GM21717 (cell line): ENCODE data around the gene KCNC4.

Experiments
- ATAC-seq: cut with Tn5 transposase; IDR thresholded peaks from one replicate; pipeline ENCODE4 v1.9.1; 2021; ENCODE audit warnings: mild to moderate bottlenecking, moderate library complexity; ENCODE audit not compliant: unreplicated experiment

KCNC4 gene

GRCh38 chr1:110209715-110210603, at the start of gene KCNC4:
TSS of gene KCNC4 (plus strand) at chr1:110210314. CDS start at chr1:110211500, 1,186 bp downstream.
- ATAC-seq, result peak; percentile 72

- ATAC-seq, result no peak
These were observed 49.5 kb upstream of the KCNC4 start for GRCh38 chr1:110160538-110161100.

GRCh38 chr1:110161165-110161564, 48.9 kb upstream of the KCNC4 start:
- no peak for ATAC-seq

GRCh38 chr1:110161849-110162248, 48.3 kb upstream of the KCNC4 start:
- no peak for ATAC-seq

- ATAC-seq, result no peak
These were observed 46.5 kb upstream of the KCNC4 start for GRCh38 chr1:110163591-110163990.

GRCh38 chr1:110164725-110165350, 45.3 kb upstream of the KCNC4 start:
- no peak for ATAC-seq

- ATAC-seq, result no peak
These were observed 44.3 kb upstream of the KCNC4 start for GRCh38 chr1:110165761-110166231.

- ATAC-seq, result no peak
These were observed 43.3 kb upstream of the KCNC4 start for GRCh38 chr1:110166861-110167260.

- ATAC-seq, result no peak
These were observed 39.1 kb upstream of the KCNC4 start for GRCh38 chr1:110170766-110171733.

GRCh38 chr1:110172001-110172400, 38.1 kb upstream of the KCNC4 start:
- ATAC-seq, result no peak

- no peak for ATAC-seq
These were observed 36.5 kb upstream of the KCNC4 start for GRCh38 chr1:110173466-110174105.

GRCh38 chr1:110174961-110175360, 35.2 kb upstream of the KCNC4 start:
- no peak for ATAC-seq

- no peak for ATAC-seq
These were observed 33.7 kb upstream of the KCNC4 start for GRCh38 chr1:110176299-110176956.

- no peak for ATAC-seq
These were observed 32.3 kb upstream of the KCNC4 start for GRCh38 chr1:110177775-110178174.

- no peak for ATAC-seq
These were observed 26.4 kb upstream of the KCNC4 start for GRCh38 chr1:110183642-110184167.

GRCh38 chr1:110184446-110184845, 25.7 kb upstream of the KCNC4 start:
- no peak for ATAC-seq

- no peak for ATAC-seq
These were observed 24.9 kb upstream of the KCNC4 start for GRCh38 chr1:110185181-110185580.

GRCh38 chr1:110186558-110186957, 23.6 kb upstream of the KCNC4 start:
- ATAC-seq, result no peak

GRCh38 chr1:110187139-110187890, 22.8 kb upstream of the KCNC4 start:
- ATAC-seq, result no peak
